Stimulated activated CD4-positive, alpha-beta T cell treated with anti-CD3 and anti-CD28 coated beads, Interleukin-2, amount 100 ng/mL, for 24 hours (primary cell): ENCODE measurements around the gene NDRG3.
"Not testable (repeated sequence)": the region's sequence is repeated elsewhere in the genome, so short reads cannot be mapped to it uniquely, and the experiment has no call there.

Experiments
- DNase-seq, 2 donors: peaks; one replicate each; pipeline ENCODE4 v3.0.0-alpha.2; 2020

The NDRG3 gene

GRCh38 chr20:36758276-36758675 lies 12.4 kb upstream of the NDRG3 start:
- DNase-seq = no peak

- DNase-seq = no peak
These were observed 10.6 kb upstream of the NDRG3 start for GRCh38 chr20:36756496-36756895.

GRCh38 chr20:36754656-36755222 lies 8.8 kb upstream of the NDRG3 start:
- DNase-seq = peak; percentile 10 to 41

GRCh38 chr20:36752582-36752981 lies 6.7 kb upstream of the NDRG3 start:
- DNase-seq = no peak

GRCh38 chr20:36745234-36745926 lies 510 bp downstream of the NDRG3 start:
- peak; percentile 40 to 49 for DNase-seq

GRCh38 chr20:36744764-36745191 lies 1.1 kb downstream of the NDRG3 start:
- DNase-seq = no peak

- DNase-seq = no peak
These were observed 1.6 kb downstream of the NDRG3 start for GRCh38 chr20:36744243-36744642.

- DNase-seq = no peak
These were observed 3.3 kb downstream of the NDRG3 start for GRCh38 chr20:36742558-36742957.

- no peak for DNase-seq
These were observed 4.8 kb downstream of the NDRG3 start for GRCh38 chr20:36741072-36741471.

- DNase-seq = no peak
These were observed 8.7 kb downstream of the NDRG3 start for GRCh38 chr20:36737183-36737499.

GRCh38 chr20:36736451-36737182 lies 9.3 kb downstream of the NDRG3 start:
- no peak for DNase-seq

GRCh38 chr20:36732456-36732855 lies 13.4 kb downstream of the NDRG3 start:
- DNase-seq = no peak

GRCh38 chr20:36728986-36729385 lies 16.9 kb downstream of the NDRG3 start:
- DNase-seq = no peak

- no peak for DNase-seq
These were observed 19.7 kb downstream of the NDRG3 start for GRCh38 chr20:36726168-36726567.

GRCh38 chr20:36720510-36720909 lies 25.4 kb downstream of the NDRG3 start:
- DNase-seq = peak; percentile 23 to 37

- DNase-seq = no peak
These were observed 28.2 kb downstream of the NDRG3 start for GRCh38 chr20:36717657-36718056.

GRCh38 chr20:36717021-36717420 lies 28.9 kb downstream of the NDRG3 start:
- DNase-seq = no peak

- no peak for DNase-seq
These were observed 33.1 kb downstream of the NDRG3 start for GRCh38 chr20:36712775-36713174.

- no peak for DNase-seq
These were observed 36.8 kb downstream of the NDRG3 start for GRCh38 chr20:36709126-36709525.

GRCh38 chr20:36703530-36703929 lies 42.4 kb downstream of the NDRG3 start:
- no peak for DNase-seq

- DNase-seq = no peak
These were observed 45.5 kb downstream of the NDRG3 start for GRCh38 chr20:36700438-36700837.

- DNase-seq = not testable (repeated sequence)
These were observed 50.4 kb downstream of the NDRG3 start for GRCh38 chr20:36695467-36695866.

GRCh38 chr20:36688630-36689029 lies 57.3 kb downstream of the NDRG3 start:
- DNase-seq = no peak

GRCh38 chr20:36687850-36688249 lies 58.0 kb downstream of the NDRG3 start:
- no peak for DNase-seq
